ENCODE results near the gene TIAM1.

TIAM1 gene

DNA sequence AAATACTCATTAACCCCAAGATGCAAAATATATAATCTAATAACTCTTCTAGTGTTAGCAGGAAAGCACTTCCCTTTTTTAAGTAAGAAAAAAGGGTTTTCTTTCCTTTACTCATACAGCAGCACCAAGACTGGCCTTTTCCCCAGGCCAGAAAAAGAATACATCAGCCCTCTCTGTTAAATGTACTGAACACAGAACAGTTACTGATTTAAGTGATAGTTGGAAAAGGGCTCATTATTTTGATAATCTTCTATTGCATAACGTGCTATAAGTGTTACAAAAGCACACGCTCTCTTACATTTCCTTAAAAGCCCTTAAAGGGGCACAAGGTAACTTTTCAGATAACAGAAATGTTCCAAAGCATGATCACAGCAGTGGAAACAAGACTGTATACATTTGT is 142.9 kb downstream of the TIAM1 start:
- DNase-seq, result no peak

DNA sequence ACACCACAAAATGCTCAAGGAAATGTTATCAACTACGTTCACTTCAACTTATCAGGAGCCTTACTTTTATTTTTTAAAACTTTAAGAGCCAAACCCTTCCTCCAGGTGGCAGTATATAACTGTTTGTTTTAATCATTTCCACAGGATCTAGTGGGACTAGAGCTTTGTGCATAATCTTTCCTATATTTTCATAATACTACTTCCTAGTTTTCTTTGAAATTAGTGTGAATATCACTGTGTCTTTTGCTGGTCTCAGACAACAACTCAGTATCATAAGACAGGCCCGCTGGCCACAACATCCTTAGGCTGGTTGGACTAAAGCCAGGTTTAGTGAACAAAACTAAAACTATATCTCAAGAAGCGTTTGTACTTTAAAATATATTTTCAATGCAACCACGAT is 145.5 kb downstream of the TIAM1 start:
- no peak for DNase-seq

GRCh38 chr21:31196724-31197123 is 147.3 kb downstream of the TIAM1 start:
- no peak for DNase-seq

DNA sequence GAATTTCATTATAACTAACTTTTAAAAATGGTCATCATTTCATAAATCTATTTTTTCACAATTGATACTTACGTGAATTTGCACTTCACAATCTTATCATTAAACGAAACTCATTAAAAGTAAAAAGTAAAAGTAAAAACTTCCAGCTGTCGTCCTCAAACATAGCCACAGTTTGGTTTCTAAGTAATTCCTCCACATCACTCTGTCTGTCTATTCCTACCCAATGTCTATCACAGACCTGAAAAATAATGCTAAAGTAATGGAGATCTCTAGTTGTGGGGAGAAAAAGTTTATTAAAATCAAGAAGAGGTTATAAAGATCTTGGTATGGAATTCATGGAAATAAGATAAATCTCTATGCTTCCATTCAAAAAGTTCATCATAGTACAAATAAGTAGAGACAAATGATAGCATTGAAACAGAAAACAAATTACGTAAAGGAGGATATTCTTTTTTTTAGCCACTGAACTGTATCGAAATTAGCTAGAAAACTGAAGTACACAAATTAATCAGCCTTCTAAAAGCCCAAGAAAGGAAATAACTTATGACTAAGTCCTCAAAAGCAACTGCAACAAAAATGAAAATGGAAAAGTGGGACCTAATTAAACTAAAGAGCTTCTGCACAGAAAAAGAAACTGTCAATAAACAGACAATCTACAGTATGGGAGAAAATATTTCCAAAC is 148.6 kb downstream of the TIAM1 start:
- DNase-seq, result no peak

GRCh38 chr21:31194510-31195293 is 149.4 kb downstream of the TIAM1 start:
- no peak for DNase-seq

- no peak for DNase-seq
Observed at GRCh38 chr21:31193761-31194160, 150.3 kb downstream of the TIAM1 start.

- no peak for DNase-seq
Observed at GRCh38 chr21:31191553-31191952, 152.5 kb downstream of the TIAM1 start.

- DNase-seq, result no peak
Observed at GRCh38 chr21:31190516-31190915, 153.5 kb downstream of the TIAM1 start.

DNA sequence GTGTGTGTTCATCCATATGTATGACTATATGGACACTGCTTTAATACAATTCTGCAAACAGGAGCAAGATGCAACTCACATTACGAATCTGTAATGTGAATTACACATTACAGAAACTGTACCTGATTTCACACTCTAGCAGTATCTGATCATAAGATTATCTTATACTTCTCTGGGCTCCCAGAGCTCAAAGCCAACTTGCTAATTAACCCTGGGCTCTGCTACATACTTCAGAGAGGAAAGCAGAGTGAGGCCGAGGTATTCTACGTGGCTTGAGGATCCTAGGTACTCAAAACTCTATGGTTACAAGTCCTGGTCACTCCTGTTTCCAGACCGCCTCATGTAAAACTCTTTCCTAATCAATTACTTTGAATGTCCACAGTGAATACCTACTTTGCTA is 156.6 kb downstream of the TIAM1 start:
- no peak for DNase-seq

DNA sequence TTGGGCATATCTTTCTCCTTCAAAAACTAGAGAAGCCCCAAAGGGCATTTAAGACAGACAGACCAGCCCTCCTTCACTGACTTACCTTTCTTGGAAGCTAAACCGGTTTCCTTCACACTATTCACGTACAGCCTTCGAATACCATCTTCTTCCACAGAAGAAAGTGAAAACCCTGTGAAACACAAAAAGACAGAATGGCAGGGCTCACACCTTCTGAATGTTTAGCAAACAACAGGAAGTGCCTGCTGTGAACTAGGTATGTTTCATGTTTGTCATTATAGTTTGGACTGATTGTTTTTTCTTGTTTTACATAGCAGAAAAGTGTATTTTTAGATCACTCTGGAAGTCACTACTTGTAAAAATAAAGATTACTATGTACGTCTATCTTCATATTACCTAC is 157.1 kb downstream of the TIAM1 start:
- DNase-seq, result no peak

- DNase-seq, result no peak
Observed at GRCh38 chr21:31185663-31186062, 158.4 kb downstream of the TIAM1 start.

DNA sequence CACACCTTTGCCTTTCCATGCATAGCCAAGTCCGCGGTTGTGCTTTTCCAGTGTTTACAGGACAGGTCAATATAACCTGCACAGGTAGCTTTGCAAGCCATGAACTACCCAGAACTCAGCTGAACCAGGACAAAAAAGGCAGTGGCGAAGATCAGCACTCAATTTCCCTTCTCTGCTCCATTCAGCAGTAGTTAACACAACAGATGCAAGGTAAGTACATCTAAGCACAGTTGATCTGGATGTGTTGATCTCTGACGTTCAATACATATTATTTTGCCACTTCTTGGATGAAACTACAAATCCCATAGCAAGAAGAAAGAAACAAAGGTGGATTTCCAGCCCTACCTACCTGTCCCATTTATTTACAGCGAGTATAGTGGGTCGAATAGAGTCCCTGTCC is 159.2 kb downstream of the TIAM1 start:
- DNase-seq, result no peak

GRCh38 chr21:31184459-31184858 is 159.6 kb downstream of the TIAM1 start:
- DNase-seq, result no peak

- DNase-seq, result no peak
Observed at GRCh38 chr21:31182231-31183140, 161.6 kb downstream of the TIAM1 start.

- DNase-seq, result peak in 1 of 2 donors; percentile 32
Observed at GRCh38 chr21:31181082-31181750, 162.8 kb downstream of the TIAM1 start.

GRCh38 chr21:31180256-31181081 is 163.6 kb downstream of the TIAM1 start:
- no peak for DNase-seq

DNA sequence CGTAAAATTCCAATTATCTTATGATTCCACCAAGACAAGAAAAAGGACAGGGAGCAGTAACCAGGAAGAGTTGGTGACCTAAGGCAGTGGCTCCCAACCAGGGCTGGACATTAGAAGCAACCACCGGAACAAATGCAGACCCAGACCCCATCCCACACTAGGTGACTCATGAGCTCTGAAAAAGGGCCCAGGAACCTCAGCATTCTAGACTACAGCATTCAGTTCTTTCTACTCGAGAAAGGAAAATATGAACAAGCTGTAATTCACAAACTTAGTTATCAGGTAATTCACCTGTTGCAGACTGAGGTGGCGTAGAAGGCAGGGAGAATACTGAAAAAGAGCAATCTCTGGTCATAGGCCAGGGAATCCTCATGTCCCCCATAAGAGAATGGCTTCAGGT is 167.3 kb downstream of the TIAM1 start:
- no peak for DNase-seq

- DNase-seq, result peak in 1 of 2 donors; percentile 60
Observed at GRCh38 chr21:31176080-31176551, 167.9 kb downstream of the TIAM1 start.

GRCh38 chr21:31173881-31174555 is 170.0 kb downstream of the TIAM1 start:
- DNase-seq, result no peak

DNA sequence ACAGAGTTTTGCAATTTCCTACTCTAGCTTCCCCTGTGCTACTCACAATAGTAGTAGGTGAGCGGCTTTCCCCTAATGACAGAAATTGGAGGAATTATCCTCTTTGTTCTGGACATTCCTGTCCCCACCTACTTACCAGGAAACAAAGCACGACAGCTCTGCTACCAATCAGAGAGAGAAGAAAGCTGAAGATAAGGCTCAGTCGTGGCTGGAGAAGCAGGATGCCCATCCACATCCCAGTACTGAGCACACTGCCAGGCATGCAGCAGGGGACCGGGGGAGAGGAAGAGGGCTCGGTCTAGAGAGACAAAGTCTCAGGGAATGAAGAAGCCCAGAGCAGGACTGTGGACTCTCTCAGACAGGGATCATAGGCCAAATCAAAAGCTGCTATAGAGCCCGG is 171.7 kb downstream of the TIAM1 start:
- DNase-seq, result no peak
